Measurements from ENCODE around the gene DYRK2. TPM values are rescaled to one million over a fixed set of nuclear protein-coding genes. Genes with fewer than 3 reads are reported as not detected.
A peak's percentile ranks its signal among the peaks of the same experiment; 100 is the strongest.

Gene DYRK2
- total and polyA plus RNA-seq, 2 donors (not counting 3 experiments of a cell fraction or from before 2014, with no cell fraction given): 4.5 to 11.0 TPM

- Histone ChIP-seq H3K9me1 (replicated peaks; ENCODE audit: control insufficient read depth, extremely low read depth, insufficient read depth, low read length) (no peaks in the 10 kb centered on the region), H3K4me1 (ENCODE audit: control insufficient read depth, extremely low read depth, insufficient read depth, low read length) (peaks cover 11% of the 10 kb centered on the region), H3K4me2 (ENCODE audit: insufficient read depth, low read length) (no peak overlapping the region), H3K27me3 (ENCODE audit: control insufficient read depth in 2 of 2, insufficient read depth in 2 of 2, low read length in 2 of 2) (no peaks in the 10 kb centered on the region), H3K9ac (replicated peaks; ENCODE audit: extremely low read depth, insufficient read depth, low read length) (no peak overlapping the region), H3K36me3 (ENCODE audit: control insufficient read depth in 2 of 2, extremely low read depth in 1 of 2, insufficient read depth in 2 of 2, low read length in 2 of 2) (no peaks in the 10 kb centered on the region), H3K4me3 (replicated peaks in 1 of 3; ENCODE audit: insufficient read depth in 1 of 3, low read depth in 1 of 3, low read length in 3 of 3) (no peak overlapping the region), H3K9me3 (replicated peaks; ENCODE audit: control insufficient read depth, insufficient read depth, low read length) (no peaks in the 10 kb centered on the region), H4K20me1 (replicated peaks; ENCODE audit: control insufficient read depth, extremely low read depth, insufficient read depth, low read length) (peaks cover 4% of the 10 kb centered on the region), H3K79me2 (ENCODE audit: control insufficient read depth, insufficient read depth, low read length) (peaks cover 23% of the 10 kb centered on the region), H3K27ac (ENCODE audit: insufficient read depth, low read depth, low read length) (no peak overlapping the region), H2AFZ (ENCODE audit: low read depth, low read length) (no peak overlapping the region)
- CTCF ChIA-PET: interaction anchor here (3.4 kb wide), 1 partner anchor 296 kb away, joined by 12 read pairs; no protein-coding TSS in a partner anchor
- BruUV-seq (replicated peaks): no TSS peak
- no peak for TF ChIP-seq POLR2A (IDR thresholded peaks at IDR 0.05; ENCODE audit: low read depth, low read length)
- TF ChIP-seq GATA2 (IDR thresholded peaks at IDR 0.05; ENCODE audit: insufficient read depth, insufficient read length, low read depth, low read length): no peak
- DNase-seq (ENCODE audit: low read depth, low spot score) (no peak), FAIRE-seq (no peak)
- intact Hi-C loops (cut with micrococcal nuclease): loop anchor here (5.0 kb wide), 1 partner anchor 204 kb away; no protein-coding TSS in a partner anchor
- POLR2A ChIA-PET: no interaction called here
- dilution Hi-C loops (cut with MboI; ENCODE audit: extremely low pct_ligation_motif_present, low sequenced_read_pairs): no loop called here
Observed at GRCh38 chr12:67646775-67647174, 1.8 kb upstream of the DYRK2 start.

- no peaks in the 10 kb centered on the region for H3K36me3 ChIP-seq (ENCODE audit: control insufficient read depth in 2 of 2, extremely low read depth in 1 of 2, insufficient read depth in 2 of 2, low read length in 2 of 2)
- peaks cover 11% of the 10 kb centered on the region for H3K4me1 ChIP-seq (ENCODE audit: control insufficient read depth, extremely low read depth, insufficient read depth, low read length)
- no peaks in the 10 kb centered on the region for H3K9me1 ChIP-seq (replicated peaks; ENCODE audit: control insufficient read depth, extremely low read depth, insufficient read depth, low read length)
- no peaks in the 10 kb centered on the region for H3K27me3 ChIP-seq (ENCODE audit: control insufficient read depth in 2 of 2, insufficient read depth in 2 of 2, low read length in 2 of 2)
- no peak overlapping the region for H3K4me3 ChIP-seq (replicated peaks in 1 of 3; ENCODE audit: insufficient read depth in 1 of 3, low read depth in 1 of 3, low read length in 3 of 3)
- dilution Hi-C loops (cut with MboI; ENCODE audit: extremely low pct_ligation_motif_present, low sequenced_read_pairs): no loop called here
- no peak for FAIRE-seq
- no peak for TF ChIP-seq JUN (IDR thresholded peaks at IDR 0.05; ENCODE audit: borderline replicate concordance, insufficient read depth, insufficient read length, low read depth)
- TF ChIP-seq EZH2 (IDR thresholded peaks at IDR 0.05; ENCODE audit: borderline replicate concordance, low read depth, low read length, severe bottlenecking): no peak
- no peak for TF ChIP-seq POLR2A (IDR thresholded peaks at IDR 0.05; ENCODE audit: low read depth, low read length)
- no peak for TF ChIP-seq MYC (IDR thresholded peaks at IDR 0.05; ENCODE audit: low read depth, low read length)
- ChIA-PET CTCF (interaction anchor here (1.5 to 3.4 kb wide), 2 partner anchors 296 to 379 kb away, joined by 3 to 12 read pairs; no protein-coding TSS in a partner anchor), POLR2A (no interaction called here)
- peaks cover 23% of the 10 kb centered on the region for H3K79me2 ChIP-seq (ENCODE audit: control insufficient read depth, insufficient read depth, low read length)
- H3K9me3 ChIP-seq (replicated peaks; ENCODE audit: control insufficient read depth, insufficient read depth, low read length): no peaks in the 10 kb centered on the region
- no peak for DNase-seq (ENCODE audit: low read depth, low spot score)
- H2AFZ ChIP-seq (ENCODE audit: low read depth, low read length): no peak overlapping the region
- H4K20me1 ChIP-seq (replicated peaks; ENCODE audit: control insufficient read depth, extremely low read depth, insufficient read depth, low read length): peaks cover 4% of the 10 kb centered on the region
- H3K4me2 ChIP-seq (ENCODE audit: insufficient read depth, low read length): peak overlapping the region; percentile 73
- BruUV-seq (replicated peaks): no TSS peak
- no peak overlapping the region for H3K9ac ChIP-seq (replicated peaks; ENCODE audit: extremely low read depth, insufficient read depth, low read length)
- no peak overlapping the region for H3K27ac ChIP-seq (ENCODE audit: insufficient read depth, low read depth, low read length)
- intact Hi-C loops (cut with micrococcal nuclease): loop anchor here (5.0 kb wide), 1 partner anchor 205 kb away; no protein-coding TSS in a partner anchor
Observed at GRCh38 chr12:67647181-67647798, 1.3 kb upstream of the DYRK2 start.
